K562 treated with DMSO at 1 percent for 4 hours (cell line): ENCODE data around the gene GRAMD2A. TPM values are rescaled to one million over a fixed set of nuclear protein-coding genes. Genes with fewer than 3 reads are reported as not detected.

ENCODE experiments used
- total RNA-seq: library from RNA; unstranded; fragments of 300-600 nt; gene quantifications from 2 replicates; pipeline ENCODE4 v1.2.3, GENCODE V29; 2022; ENCODE audit not compliant: insufficient read depth

Gene GRAMD2A
- not detected in 2 replicates for total RNA-seq

DNA sequence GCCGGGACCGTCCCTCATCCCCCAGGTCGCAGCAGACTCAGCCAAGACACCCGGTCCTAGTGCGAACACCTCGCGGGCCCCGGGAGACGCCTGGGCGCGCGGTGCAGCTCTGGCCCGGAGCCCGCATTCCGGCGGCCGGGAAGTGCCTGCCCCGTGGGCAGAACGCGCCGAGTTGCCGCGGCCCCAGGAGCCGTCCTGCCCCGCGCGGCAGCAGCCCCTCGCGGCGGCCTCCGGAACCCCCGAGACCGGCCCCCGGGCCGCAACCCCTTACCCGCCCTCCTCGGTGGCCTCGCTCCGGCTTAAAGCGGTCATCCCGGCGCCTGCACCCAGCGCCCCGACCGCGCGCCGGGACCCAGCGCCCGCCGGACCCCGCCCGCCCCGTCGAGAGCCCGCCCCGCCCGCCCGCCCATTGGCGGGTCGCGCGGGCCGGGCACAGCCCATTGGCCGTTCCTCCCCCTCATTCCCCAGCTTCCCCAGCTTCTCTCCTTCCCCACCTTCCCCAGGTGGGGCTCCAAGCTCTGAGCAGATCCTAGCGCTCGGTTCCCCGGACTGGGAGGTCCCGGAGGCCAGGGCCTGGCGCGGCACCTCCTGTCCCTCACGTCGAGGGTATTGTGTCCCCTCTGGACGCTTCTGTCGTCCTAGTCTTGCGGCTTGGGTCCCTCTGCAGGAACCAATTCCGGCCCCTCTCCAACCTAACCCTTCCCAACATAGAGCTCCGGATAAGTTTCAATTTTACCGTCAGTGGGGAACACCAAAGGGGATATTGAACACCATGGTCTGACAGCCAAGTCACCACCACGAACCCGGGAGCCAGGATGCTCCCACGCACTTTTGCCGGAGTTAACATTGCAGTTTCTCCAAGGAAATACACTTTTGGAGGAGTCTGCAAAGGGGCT, at the start of gene GRAMD2A:
TSS of gene GRAMD2A (minus strand) at position 328 of the 896 bp plus-strand sequence.

DNA sequence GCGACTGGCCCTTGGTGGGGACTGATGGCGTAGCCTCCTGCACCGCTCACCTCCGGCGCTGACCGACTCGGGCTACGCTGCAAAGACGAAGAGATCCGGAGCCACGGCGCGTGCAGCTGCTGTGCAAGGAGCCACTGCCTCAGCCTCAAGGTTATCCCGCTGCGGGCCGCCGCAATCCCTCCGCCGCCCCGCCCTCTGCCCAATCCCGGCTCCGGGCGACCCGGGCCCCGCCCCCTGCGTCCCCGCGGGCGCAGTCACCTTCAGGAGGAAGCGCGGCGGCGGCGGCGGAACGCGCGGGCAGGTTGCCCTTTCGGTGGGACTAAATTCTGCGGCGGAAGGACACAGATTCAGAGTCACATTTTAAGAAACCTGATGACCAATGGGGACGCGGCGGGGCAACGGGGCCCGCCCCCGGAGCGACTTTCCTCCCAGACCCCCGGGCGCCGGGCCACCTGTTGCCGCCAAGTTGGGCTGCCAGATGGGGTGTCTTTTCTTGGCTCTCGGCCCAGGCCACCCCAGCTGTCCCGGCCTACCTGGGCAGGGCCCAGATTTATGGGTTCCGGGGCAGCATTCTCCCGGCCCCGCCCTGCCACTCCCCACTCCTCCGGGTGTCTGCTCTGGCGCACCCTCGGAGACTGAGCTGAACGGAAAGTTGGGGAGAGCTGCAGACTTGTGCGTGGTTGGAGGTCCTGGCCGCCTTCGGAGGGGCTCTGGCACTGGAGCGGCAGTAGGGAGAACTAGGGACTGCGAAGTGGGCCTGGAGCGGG, 33.7 kb upstream of the GRAMD2A start, which contains the start of gene PKM:
TSS of gene PKM (minus strand) at position 125 of the 767 bp plus-strand sequence. CDS start 12,093 bp downstream, outside the sequence.

DNA sequence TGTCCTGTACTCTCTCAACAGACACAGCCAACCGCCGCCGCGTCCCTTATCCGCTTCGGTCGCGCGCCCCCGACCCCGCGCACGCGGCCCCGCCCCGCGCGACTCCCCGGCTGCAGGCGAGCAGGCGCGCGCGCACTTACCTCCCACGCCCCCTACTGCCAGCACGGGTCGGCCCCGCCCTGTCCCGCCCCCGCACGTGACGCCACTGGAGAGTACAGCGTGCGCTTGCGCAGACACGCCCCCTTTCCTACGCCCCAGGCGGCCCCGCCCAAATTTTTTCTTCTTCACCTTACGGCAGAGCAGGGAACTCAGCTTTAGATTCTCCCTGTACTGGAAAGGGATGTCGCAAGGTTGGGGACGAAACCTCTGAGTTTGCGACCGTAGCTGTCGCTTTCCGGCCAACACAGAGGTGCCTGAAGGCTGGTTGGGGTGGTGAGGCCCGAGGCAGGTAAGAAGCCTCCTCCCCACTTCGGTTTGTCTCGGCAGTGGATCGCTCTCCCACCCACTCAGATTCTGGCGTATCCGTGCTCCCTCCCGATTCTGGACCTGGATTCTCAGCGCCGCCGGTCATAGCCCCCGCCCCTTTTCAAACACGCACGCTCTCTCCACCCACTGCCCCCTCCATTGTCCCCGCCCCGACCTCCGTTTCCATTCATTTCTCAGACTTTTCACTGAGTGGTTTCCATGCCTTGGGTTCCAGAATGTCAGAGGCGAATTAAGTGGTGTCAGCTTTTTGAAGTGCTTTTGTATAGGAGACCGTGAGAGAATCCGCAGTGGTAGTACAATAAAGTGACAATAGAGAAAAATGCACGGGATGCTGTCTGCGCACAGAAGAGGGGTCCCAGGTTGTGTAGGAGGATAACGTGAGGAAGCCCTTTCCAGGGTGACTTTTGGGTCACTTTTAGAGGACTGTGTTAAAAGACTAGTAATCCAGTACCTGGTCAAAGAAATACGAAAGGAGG, 79.3 kb downstream of the GRAMD2A start, which contains the start of the genes MYO9A and SENP8:
TSS of gene MYO9A (minus strand) at position 134 of the 962 bp plus-strand sequence. CDS start 71,587 bp downstream, outside the sequence.
TSS of gene SENP8 (plus strand) at position 387 of the 962 bp plus-strand sequence. CDS start 21,221 bp downstream, outside the sequence.

Other genes with a start within 250 kb of the GRAMD2A start
- gene MYO9A, start 79.6 kb downstream of the GRAMD2A start, total RNA-seq, result 2.1 and 7.7 TPM in 2 replicates
- 0.99 and 1.4 TPM in 2 replicates for gene SENP8, start 79.4 kb downstream of the GRAMD2A start, total RNA-seq
- gene PKM, start 33.4 kb upstream of the GRAMD2A start, total RNA-seq, result 1,032 and 1,328 TPM in 2 replicates
- gene PARP6, start 74.8 kb upstream of the GRAMD2A start, total RNA-seq, result 28.6 and 43.4 TPM in 2 replicates
- gene CELF6, start 122.4 kb upstream of the GRAMD2A start, total RNA-seq, result 0.94 TPM in 1 of 2 replicates, not detected in the other
- gene HEXA, start 178.2 kb upstream of the GRAMD2A start, total RNA-seq, result 92.9 and 93.9 TPM in 2 replicates
- not detected in 2 replicates for gene TMEM202, start 200.5 kb upstream of the GRAMD2A start, total RNA-seq